Measurements from ENCODE around the gene FKBP5.

Gene FKBP5

GRCh38 chr6:35552285-35552917 lies 136.3 kb downstream of the FKBP5 start:
- H3K4me3 ChIP-seq (ENCODE audit: low read length in 2 of 2): no peak overlapping the region

GRCh38 chr6:35550437-35550836 lies 138.3 kb downstream of the FKBP5 start:
- WGBS, 2 donors (ENCODE audit: extremely low coverage in 2 of 2, insufficient read length in 2 of 2, insufficient replicate concordance in 1 of 2): no CpG with 5 or more reads among the region's 1 CpG
- H3K36me3 ChIP-seq (replicated peaks in 1 of 2; ENCODE audit: control insufficient read depth in 2 of 2, insufficient read depth in 2 of 2, low read length in 2 of 2): no peaks in the 10 kb centered on the region
- H4K8ac ChIP-seq (ENCODE audit: low read depth, low read length): no peak overlapping the region
- H3K9ac ChIP-seq (ENCODE audit: low read depth, low read length, poor library complexity): no peak overlapping the region
- H3K14ac ChIP-seq (ENCODE audit: low read length): no peak overlapping the region
- no peak overlapping the region for H2AFZ ChIP-seq (ENCODE audit: low read length)
- H3K4me3 ChIP-seq (ENCODE audit: low read length in 2 of 2): no peak overlapping the region
- H2BK15ac ChIP-seq (ENCODE audit: low read length): no peak overlapping the region
- no peak overlapping the region for H4K91ac ChIP-seq (ENCODE audit: low read depth, low read length, poor library complexity)
- no peak overlapping the region for H3K4me2 ChIP-seq (ENCODE audit: insufficient read depth, low read length, poor library complexity, severe bottlenecking)
- H2AK5ac ChIP-seq (ENCODE audit: low read depth, low read length): no peak overlapping the region
- H3K18ac ChIP-seq (ENCODE audit: low read length): no peak overlapping the region
- H2BK5ac ChIP-seq (ENCODE audit: low read length): no peak overlapping the region
- H2BK12ac ChIP-seq (ENCODE audit: low read length): no peak overlapping the region
- H3K23ac ChIP-seq (ENCODE audit: low read depth, low read length, poor library complexity): no peak overlapping the region
- no peak overlapping the region for H3K27ac ChIP-seq (replicated peaks; ENCODE audit: low read length)
- no peaks in the 10 kb centered on the region for H3K27me3 ChIP-seq (ENCODE audit: control insufficient read depth in 3 of 3, insufficient read depth in 3 of 3, low read depth in 1 of 3, low read length in 3 of 3)
- no peak for DNase-seq (ENCODE audit: low spot score)
- no peak overlapping the region for H2BK120ac ChIP-seq (ENCODE audit: low read depth, low read length)
- no peaks in the 10 kb centered on the region for H3K4me1 ChIP-seq (ENCODE audit: control insufficient read depth in 2 of 2, insufficient read depth in 1 of 2, low read depth in 1 of 2, low read length in 2 of 2)
- H3K79me1 ChIP-seq (ENCODE audit: low read depth, low read length): no peaks in the 10 kb centered on the region
- no peak overlapping the region for H3K4ac ChIP-seq (ENCODE audit: low read length)
- H3K9me3 ChIP-seq (replicated peaks in 1 of 2; ENCODE audit: control insufficient read depth in 2 of 2, insufficient read depth in 1 of 2, low read depth in 1 of 2, low read length in 2 of 2): peaks cover 2 to 13% of the 10 kb centered on the region in 2 donors

More at GRCh38 chr6:35552285-35552917, 136.3 kb downstream of the FKBP5 start:
- Histone ChIP-seq H3K4me1 (ENCODE audit: control insufficient read depth in 2 of 2, insufficient read depth in 1 of 2, low read depth in 1 of 2, low read length in 2 of 2) (no peaks in the 10 kb centered on the region), H2BK12ac (ENCODE audit: low read length) (no peak overlapping the region), H3K9ac (ENCODE audit: low read depth, low read length, poor library complexity) (no peak overlapping the region), H2BK5ac (ENCODE audit: low read length) (no peak overlapping the region), H3K14ac (ENCODE audit: low read length) (no peak overlapping the region), H3K23ac (ENCODE audit: low read depth, low read length, poor library complexity) (no peak overlapping the region), H3K4me2 (ENCODE audit: insufficient read depth, low read length, poor library complexity, severe bottlenecking) (no peak overlapping the region), H3K36me3 (replicated peaks in 1 of 2; ENCODE audit: control insufficient read depth in 2 of 2, insufficient read depth in 2 of 2, low read length in 2 of 2) (no peaks in the 10 kb centered on the region), H2AFZ (ENCODE audit: low read length) (no peak overlapping the region), H3K18ac (ENCODE audit: low read length) (no peak overlapping the region), H2BK120ac (ENCODE audit: low read depth, low read length) (no peak overlapping the region), H4K8ac (ENCODE audit: low read depth, low read length) (no peak overlapping the region), H3K27me3 (ENCODE audit: control insufficient read depth in 3 of 3, insufficient read depth in 3 of 3, low read depth in 1 of 3, low read length in 3 of 3) (no peaks in the 10 kb centered on the region), H3K27ac (replicated peaks; ENCODE audit: low read length) (no peak overlapping the region), H2AK5ac (ENCODE audit: low read depth, low read length) (no peak overlapping the region), H3K4ac (ENCODE audit: low read length) (no peak overlapping the region), H4K91ac (ENCODE audit: low read depth, low read length, poor library complexity) (no peak overlapping the region), H3K79me1 (ENCODE audit: low read depth, low read length) (no peaks in the 10 kb centered on the region), H3K9me3 (replicated peaks in 1 of 2; ENCODE audit: control insufficient read depth in 2 of 2, insufficient read depth in 1 of 2, low read depth in 1 of 2, low read length in 2 of 2) (peaks cover 2 to 13% of the 10 kb centered on the region in 2 donors), H2BK15ac (ENCODE audit: low read length) (no peak overlapping the region)
- DNase-seq (ENCODE audit: low spot score): no peak
- WGBS, 2 donors (ENCODE audit: extremely low coverage in 2 of 2, insufficient read length in 2 of 2, insufficient replicate concordance in 1 of 2): no CpG with 5 or more reads among the region's 5 CpGs

- peaks cover 2 to 13% of the 10 kb centered on the region in 2 donors for H3K9me3 ChIP-seq (replicated peaks in 1 of 2; ENCODE audit: control insufficient read depth in 2 of 2, insufficient read depth in 1 of 2, low read depth in 1 of 2, low read length in 2 of 2)
- H3K14ac ChIP-seq (ENCODE audit: low read length): no peak overlapping the region
- H3K36me3 ChIP-seq (replicated peaks in 1 of 2; ENCODE audit: control insufficient read depth in 2 of 2, insufficient read depth in 2 of 2, low read length in 2 of 2): no peaks in the 10 kb centered on the region
- H2AFZ ChIP-seq (ENCODE audit: low read length): peak overlapping the region; percentile 59
- H3K18ac ChIP-seq (ENCODE audit: low read length): no peak overlapping the region
- H3K4ac ChIP-seq (ENCODE audit: low read length): no peak overlapping the region
- no peak overlapping the region for H3K23ac ChIP-seq (ENCODE audit: low read depth, low read length, poor library complexity)
- no peak overlapping the region for H4K8ac ChIP-seq (ENCODE audit: low read depth, low read length)
- H2BK12ac ChIP-seq (ENCODE audit: low read length): no peak overlapping the region
- H3K4me1 ChIP-seq (ENCODE audit: control insufficient read depth in 2 of 2, insufficient read depth in 1 of 2, low read depth in 1 of 2, low read length in 2 of 2): peaks cover 0 to 8% of the 10 kb centered on the region in 2 donors
- H4K91ac ChIP-seq (ENCODE audit: low read depth, low read length, poor library complexity): no peak overlapping the region
- H2BK15ac ChIP-seq (ENCODE audit: low read length): no peak overlapping the region
- DNase-seq (ENCODE audit: low spot score): no peak
- no peak overlapping the region for H3K4me3 ChIP-seq (ENCODE audit: low read length in 2 of 2)
- no peaks in the 10 kb centered on the region for H3K79me1 ChIP-seq (ENCODE audit: low read depth, low read length)
- no CpG with 5 or more reads among the region's 6 CpGs for WGBS, 2 donors (ENCODE audit: extremely low coverage in 2 of 2, insufficient read length in 2 of 2, insufficient replicate concordance in 1 of 2)
- H2BK5ac ChIP-seq (ENCODE audit: low read length): no peak overlapping the region
- no peak overlapping the region for H2BK120ac ChIP-seq (ENCODE audit: low read depth, low read length)
- H3K9ac ChIP-seq (ENCODE audit: low read depth, low read length, poor library complexity): no peak overlapping the region
- no peaks in the 10 kb centered on the region for H3K27me3 ChIP-seq (ENCODE audit: control insufficient read depth in 3 of 3, insufficient read depth in 3 of 3, low read depth in 1 of 3, low read length in 3 of 3)
- no peak overlapping the region for H2AK5ac ChIP-seq (ENCODE audit: low read depth, low read length)
- no peak overlapping the region for H3K27ac ChIP-seq (replicated peaks; ENCODE audit: low read length)
- H3K4me2 ChIP-seq (ENCODE audit: insufficient read depth, low read length, poor library complexity, severe bottlenecking): no peak overlapping the region
These were observed 141.0 kb downstream of the FKBP5 start for GRCh38 chr6:35547676-35548075.

GRCh38 chr6:35544769-35545361 lies 143.8 kb downstream of the FKBP5 start:
- no peak overlapping the region for H3K4me2 ChIP-seq (ENCODE audit: insufficient read depth, low read length, poor library complexity, severe bottlenecking)
- peak overlapping the region; percentile 3 for H4K91ac ChIP-seq (ENCODE audit: low read depth, low read length, poor library complexity)
- H3K27me3 ChIP-seq (ENCODE audit: control insufficient read depth in 3 of 3, insufficient read depth in 3 of 3, low read depth in 1 of 3, low read length in 3 of 3): no peaks in the 10 kb centered on the region
- peak overlapping the region; percentile 14 for H2AK5ac ChIP-seq (ENCODE audit: low read depth, low read length)
- peaks cover 0 to 8% of the 10 kb centered on the region in 2 donors for H3K4me1 ChIP-seq (ENCODE audit: control insufficient read depth in 2 of 2, insufficient read depth in 1 of 2, low read depth in 1 of 2, low read length in 2 of 2)
- H3K9me3 ChIP-seq (replicated peaks in 1 of 2; ENCODE audit: control insufficient read depth in 2 of 2, insufficient read depth in 1 of 2, low read depth in 1 of 2, low read length in 2 of 2): peaks cover 2 to 3% of the 10 kb centered on the region in 2 donors
- H2BK5ac ChIP-seq (ENCODE audit: low read length): peak overlapping the region; percentile 3
- no peak for DNase-seq (ENCODE audit: low spot score)
- no peaks in the 10 kb centered on the region for H3K79me1 ChIP-seq (ENCODE audit: low read depth, low read length)
- peak overlapping the region; percentile 92 for H3K18ac ChIP-seq (ENCODE audit: low read length)
- no peak overlapping the region for H3K23ac ChIP-seq (ENCODE audit: low read depth, low read length, poor library complexity)
- H3K4me3 ChIP-seq (ENCODE audit: low read length in 2 of 2): no peak overlapping the region
- H3K14ac ChIP-seq (ENCODE audit: low read length): peak overlapping the region; percentile 75
- H3K4ac ChIP-seq (ENCODE audit: low read length): no peak overlapping the region
- no peak overlapping the region for H4K8ac ChIP-seq (ENCODE audit: low read depth, low read length)
- WGBS, 2 donors (ENCODE audit: extremely low coverage in 2 of 2, insufficient read length in 2 of 2, insufficient replicate concordance in 1 of 2): no CpG with 5 or more reads among the region's 13 CpGs
- H2BK120ac ChIP-seq (ENCODE audit: low read depth, low read length): no peak overlapping the region
- H2BK12ac ChIP-seq (ENCODE audit: low read length): peak overlapping the region; percentile 75
- H3K27ac ChIP-seq (replicated peaks; ENCODE audit: low read length): no peak overlapping the region
- peak overlapping the region; percentile 43 for H2BK15ac ChIP-seq (ENCODE audit: low read length)
- peak overlapping the region; percentile 2 for H3K9ac ChIP-seq (ENCODE audit: low read depth, low read length, poor library complexity)
- H2AFZ ChIP-seq (ENCODE audit: low read length): peak overlapping the region; percentile 50
- no peaks in the 10 kb centered on the region for H3K36me3 ChIP-seq (replicated peaks in 1 of 2; ENCODE audit: control insufficient read depth in 2 of 2, insufficient read depth in 2 of 2, low read length in 2 of 2)

All from neuronal stem cell (in vitro differentiated cells).